ENCODE measurements around the gene INCA1.
A peak's percentile ranks its signal among the peaks of the same experiment; 100 is the strongest.

INCA1 gene

DNA sequence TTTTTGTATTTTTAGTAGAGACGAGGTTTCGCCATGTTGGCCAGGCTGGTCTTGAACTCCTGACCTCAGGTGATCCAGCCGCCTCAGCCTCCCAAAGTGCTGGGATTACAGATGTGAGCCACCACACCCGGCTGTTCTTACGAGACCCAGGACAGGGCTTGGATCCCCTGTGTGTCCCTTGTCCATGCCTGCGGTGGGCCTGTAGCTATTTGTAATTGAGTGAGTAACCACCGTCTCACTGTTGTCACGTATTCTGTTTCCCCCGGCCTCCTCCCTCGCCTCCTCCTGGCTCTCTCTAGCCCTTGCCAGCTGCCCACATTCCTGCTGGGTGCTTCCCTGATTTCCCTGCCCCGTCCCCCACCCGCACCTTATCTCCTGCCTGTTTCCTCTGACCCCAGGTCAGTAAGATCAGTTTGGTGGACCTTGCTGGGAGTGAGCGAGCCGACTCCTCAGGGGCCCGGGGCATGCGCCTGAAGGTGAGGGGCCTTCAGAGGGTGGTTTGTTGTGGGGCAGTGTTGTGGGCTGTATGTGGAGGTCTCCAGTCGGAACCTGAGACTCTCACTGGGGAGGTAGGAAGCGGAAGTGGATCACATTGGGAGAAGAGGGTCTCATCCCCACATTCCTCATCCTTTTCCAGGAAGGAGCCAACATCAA, 6.0 kb upstream of the INCA1 start:
- DNase-seq: no peak

DNA sequence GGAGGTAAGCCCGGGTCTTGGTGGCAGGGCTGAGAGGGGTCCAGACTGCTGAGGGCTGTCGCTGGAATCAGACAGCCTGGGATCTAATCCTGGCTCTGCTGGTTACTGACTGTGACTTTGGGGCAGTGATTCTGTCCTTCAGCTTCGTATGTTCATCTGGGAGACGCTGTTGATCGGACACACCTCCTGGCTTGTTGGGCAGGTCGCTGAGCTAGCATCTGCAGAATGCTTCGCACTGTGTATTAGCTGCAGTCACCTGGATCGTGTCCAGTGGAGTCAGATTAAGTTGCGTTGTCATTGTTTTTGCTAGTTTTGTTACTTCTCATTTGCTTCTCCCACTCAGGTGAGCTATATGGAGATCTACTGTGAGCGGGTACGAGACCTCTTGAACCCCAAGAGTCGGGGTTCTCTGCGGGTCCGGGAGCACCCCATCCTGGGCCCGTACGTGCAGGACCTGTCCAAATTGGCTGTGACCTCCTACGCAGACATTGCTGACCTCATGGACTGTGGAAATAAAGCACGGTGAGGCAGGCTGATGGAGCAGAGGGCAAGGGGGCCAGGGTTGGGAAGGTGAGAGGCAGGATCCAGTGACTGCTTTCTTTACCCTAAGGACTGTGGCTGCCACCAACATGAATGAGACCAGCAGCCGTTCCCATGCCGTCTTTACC, 4.9 kb upstream of the INCA1 start:
- DNase-seq: no peak

GRCh38 chr17:5000237-5000639, 2.9 kb upstream of the INCA1 start:
- no peak for DNase-seq

GRCh38 chr17:4999430-5000093, 2.2 kb upstream of the INCA1 start:
- no peak for DNase-seq

GRCh38 chr17:4998732-4999429, 1.6 kb upstream of the INCA1 start:
- no peak for DNase-seq

DNA sequence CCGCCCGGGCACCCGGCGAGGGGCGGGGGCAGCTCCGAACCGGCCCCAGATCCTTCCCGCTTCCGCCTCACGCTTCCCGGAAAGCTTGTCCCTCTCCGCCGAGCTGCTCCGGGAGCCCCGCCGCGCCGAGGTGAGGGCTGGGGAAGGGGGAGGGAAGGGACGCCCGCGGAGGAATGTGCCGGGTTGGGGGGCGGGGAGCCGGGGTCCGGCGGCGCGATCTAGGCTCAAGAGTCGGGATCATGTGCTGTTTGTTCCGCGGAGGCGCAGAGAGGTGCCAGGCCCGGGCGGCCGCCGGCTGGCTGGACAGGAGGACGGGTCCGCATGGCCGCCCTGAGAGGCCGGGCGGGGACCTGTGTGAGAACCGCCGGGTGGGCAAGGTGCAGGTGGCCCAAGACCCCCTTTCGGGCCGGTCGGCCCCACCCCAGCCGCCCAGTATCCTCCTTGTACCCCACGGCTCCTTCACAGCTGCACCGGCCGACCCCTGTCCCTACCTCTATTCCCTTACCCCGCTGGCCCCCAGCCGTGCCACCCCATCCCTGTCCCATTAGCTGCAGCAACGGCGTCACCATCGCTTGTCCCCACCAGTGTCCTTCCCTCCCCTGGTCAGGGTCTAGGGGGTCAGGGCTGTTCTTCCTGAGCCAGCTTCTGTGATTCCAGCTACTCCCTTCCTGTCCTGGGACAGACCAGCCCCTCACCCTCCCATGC, 857 bp upstream of the INCA1 start:
- DNase-seq: no peak

DNA sequence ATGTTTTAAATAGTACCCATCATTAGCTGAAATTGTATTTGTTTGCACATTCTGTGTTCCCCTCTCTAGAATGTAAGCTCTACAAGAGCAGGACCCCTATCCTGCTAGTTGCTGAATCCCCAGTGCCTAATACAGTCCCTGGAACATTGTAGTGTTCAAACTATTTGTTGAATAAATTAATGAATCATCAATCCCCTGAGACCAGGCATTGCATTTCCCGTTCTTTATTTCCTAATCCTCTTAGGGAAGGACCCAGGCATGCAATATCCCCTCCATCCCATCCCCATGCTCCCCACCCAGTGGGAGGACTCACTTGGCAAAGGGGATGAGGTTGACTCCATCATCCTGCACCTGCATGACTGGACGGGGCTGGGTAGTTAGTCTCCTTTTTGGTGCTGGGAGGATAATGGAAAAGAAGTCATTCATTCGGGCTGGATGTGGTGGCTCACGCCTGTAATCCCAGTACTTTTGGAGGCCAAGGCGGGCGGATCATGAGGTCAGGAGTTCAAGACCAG, 3.2 kb downstream of the INCA1 start:
- no peak for DNase-seq

GRCh38 chr17:4987767-4988567, 9.4 kb downstream of the INCA1 start:
- DNase-seq: no peak

GRCh38 chr17:4986951-4987766, 10.2 kb downstream of the INCA1 start, which contains the start of gene CAMTA2:
Gene CAMTA2, minus strand, starts transcription at chr17:4987675. Its CDS starts 1,453 bp downstream, at chr17:4986222.
- peak; percentile 88 for DNase-seq

- no peak for DNase-seq
Observed at GRCh38 chr17:4986403-4986802, 10.9 kb downstream of the INCA1 start.

DNA sequence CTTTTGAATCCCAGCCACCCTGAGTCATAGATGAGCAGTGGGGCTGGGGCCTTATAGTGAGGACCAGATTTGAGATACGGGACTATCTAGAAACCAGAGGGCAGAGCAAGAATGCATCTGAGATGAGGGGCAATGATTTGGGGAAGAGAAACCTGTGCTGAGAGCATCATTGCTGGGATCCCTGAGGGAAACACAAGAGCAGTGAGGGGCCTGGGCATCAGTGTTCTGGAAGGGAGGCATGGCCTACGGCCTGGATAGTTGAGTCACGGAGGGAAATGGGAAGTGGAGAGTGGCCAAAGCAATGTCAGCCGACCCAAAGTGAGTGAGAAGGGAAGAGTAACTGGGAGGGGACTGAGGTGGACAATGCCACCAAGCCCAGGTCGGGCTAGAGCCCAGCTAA, 15.0 kb downstream of the INCA1 start:
- DNase-seq: no peak

- no peak for DNase-seq
Observed at GRCh38 chr17:4980644-4981216, 16.6 kb downstream of the INCA1 start.

- peak; percentile 8 for DNase-seq
Observed at GRCh38 chr17:4978726-4979125, 18.6 kb downstream of the INCA1 start.

DNA sequence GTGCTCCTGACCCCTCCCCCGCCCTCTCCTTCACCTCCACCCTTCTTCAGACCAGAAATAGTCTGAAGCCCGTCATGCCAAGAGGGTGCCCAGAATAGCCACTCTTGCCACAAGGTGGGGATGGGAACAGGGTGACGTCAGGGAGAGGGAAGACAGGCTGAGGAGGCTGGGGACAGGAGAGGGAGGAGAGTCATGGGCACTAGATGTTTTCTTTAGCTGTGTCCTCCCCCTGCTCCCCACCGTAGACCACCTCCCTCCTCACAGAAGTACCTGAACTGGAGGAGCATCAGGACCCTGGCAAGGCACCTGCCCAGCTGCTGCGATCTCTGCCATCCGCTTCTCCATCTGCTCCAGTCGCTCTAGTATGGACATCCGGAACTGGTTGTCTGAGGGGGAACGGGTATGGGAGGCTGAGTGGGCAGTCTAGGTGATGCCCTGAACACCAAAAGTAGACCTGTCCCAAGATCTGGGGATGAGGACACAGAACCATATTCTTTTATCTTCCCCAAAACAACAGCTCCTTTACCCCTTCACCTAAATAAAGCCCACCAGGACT, 23.1 kb downstream of the INCA1 start:
- DNase-seq: no peak

DNA sequence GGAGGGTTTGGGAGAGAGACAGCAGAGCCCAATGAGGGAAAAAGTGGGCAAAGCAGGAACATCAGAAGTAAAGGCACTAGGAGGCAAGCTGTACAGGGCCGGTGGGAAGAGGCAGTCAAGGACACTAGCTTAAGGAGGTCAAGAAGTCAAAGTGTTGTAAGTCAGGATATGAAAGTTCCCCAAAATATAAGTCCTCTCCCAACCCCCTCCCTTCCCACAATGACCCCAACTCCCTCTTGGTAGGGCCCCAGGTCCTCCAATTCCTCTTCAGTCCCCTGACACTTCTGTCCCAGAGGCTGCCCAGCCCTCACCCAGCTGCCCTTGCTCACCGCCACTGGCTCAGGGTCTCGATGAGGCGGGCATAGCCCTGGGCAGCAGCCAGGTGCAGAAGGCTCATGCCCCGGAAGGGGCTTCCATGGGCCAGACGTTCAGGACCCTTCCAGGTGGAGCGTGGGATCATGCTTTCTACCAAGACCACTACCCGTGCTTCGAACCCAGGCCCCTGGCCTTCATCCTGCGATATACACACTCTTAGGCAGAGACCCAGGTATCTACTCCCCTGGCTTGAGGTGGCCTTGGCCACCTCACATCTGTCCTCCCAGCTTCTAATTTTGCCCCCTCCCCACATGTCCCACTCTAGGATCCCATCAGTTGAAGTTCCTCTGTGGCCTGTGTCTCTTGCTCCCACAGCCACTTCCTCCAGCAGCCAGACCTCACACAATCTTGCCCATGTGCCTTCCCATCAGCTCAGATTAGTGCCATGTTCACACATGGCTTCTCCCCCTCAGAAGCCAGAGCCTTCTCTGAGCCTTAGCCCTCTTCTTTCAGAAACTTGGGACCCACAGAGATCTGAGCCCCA, 23.8 kb downstream of the INCA1 start:
- no peak for DNase-seq

- no peak for DNase-seq
Observed at GRCh38 chr17:4972752-4973151, 24.6 kb downstream of the INCA1 start.

GRCh38 chr17:4972322-4972721, 25.0 kb downstream of the INCA1 start:
- no peak for DNase-seq

DNA sequence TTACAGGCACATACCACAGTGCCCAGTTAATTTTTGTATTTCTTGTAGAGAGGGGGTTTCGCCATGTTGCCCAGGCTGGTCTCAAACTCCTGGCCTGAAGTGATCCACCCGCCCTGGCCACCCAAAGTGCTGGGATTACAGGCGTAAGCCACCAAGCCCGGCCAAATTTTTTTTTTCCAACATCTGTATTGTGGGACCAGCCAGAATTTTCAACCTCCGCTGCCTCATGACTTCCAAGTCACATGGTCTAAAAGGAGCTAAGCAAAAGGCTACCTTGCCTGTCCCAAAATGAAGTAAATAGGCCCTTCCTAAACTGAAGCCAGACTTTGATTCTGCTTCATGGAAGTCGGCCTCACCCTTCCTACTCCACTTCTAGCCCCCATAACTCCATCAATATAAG, 25.5 kb downstream of the INCA1 start:
- no peak for DNase-seq

- DNase-seq: no peak
Observed at GRCh38 chr17:4970273-4970672, 27.0 kb downstream of the INCA1 start.
